HCT116 (cell line): Measurements from ENCODE around the gene DNAH10. TPM values are rescaled to one million over a fixed set of nuclear protein-coding genes. Genes with fewer than 3 reads are reported as not detected.

ENCODE experiments used
- ATAC-seq: fragments of 200-7000 bp; cut with Tn5 transposase; 2 replicates; pipeline ENCODE4 v1.9.1; 2020; ENCODE audit warnings: mild to moderate bottlenecking, moderate library complexity
- BruUV-seq: library from RNA; stranded (reverse); fragments of 400-500 nt; replicated peaks from 2 replicates; lab custom pipeline; 2021; lab: Mats Ljungman, UMichigan
- CTCF ChIA-PET: fragments of 300-600 bp; sonication (Branson Sonifier 250); formaldehyde crosslinking; loops from one replicate; lab custom pipeline; 2021; ENCODE audit warnings: antibody characterized with exemption; lab: Charles Lee
- POLR2A ChIA-PET: fragments of 300-600, 350-600 bp; sonication (Branson Sonifier 250); formaldehyde crosslinking; loops from one replicate; lab custom pipeline; 2021; ENCODE audit warnings: antibody characterized with exemption; lab: Charles Lee
- RAD21 ChIA-PET, 2 experiments: fragments of 300-600 bp; sonication (Branson Sonifier 250); formaldehyde crosslinking; loops; one replicate each; lab custom pipeline; 2023; ENCODE audit warnings: low total read pairs in 2 of 2; ENCODE audit not compliant: uncharacterized antibody in 2 of 2, unreplicated experiment in 2 of 2, low non-redundant PET in 1 of 2; lab: Charles Lee
- DNase-seq: peaks from one replicate; pipeline ENCODE4 v3.0.0-alpha.2; 2010; ENCODE audit warnings: low read depth, low spot score
- H2AFZ ChIP-seq: fragments of 200-600 bp; shearing (Covaris generic), sonication (generic); 2 replicates; pipeline ENCODE4 v1.6.1; 2017; ENCODE audit warnings: low read depth, mixed run types, mixed read lengths, antibody characterized with exemption, low read length; ENCODE audit not compliant: poor library complexity, severe bottlenecking
- H3K27ac ChIP-seq: 2 replicates; pipeline ENCODE4 v1.5.1; 2012; ENCODE audit warnings: low read depth, low read length
- H3K27me3 ChIP-seq: fragments of 200-600 bp; sonication (generic); 2 replicates; pipeline ENCODE4 v1.6.1; 2016; ENCODE audit warnings: mixed run types, low read length, mixed read lengths; ENCODE audit not compliant: insufficient read depth
- H3K36me3 ChIP-seq, 2 experiments: fragments of 200-500 bp in 1 of 2; fragments of 200-600 bp in 1 of 2; sonication (Bioruptor generic) in 1 of 2; sonication (generic) in 1 of 2; 2 replicates each; pipeline versions ENCODE4 v1.5.1 to v1.6.1; 2014 to 2016; ENCODE audit warnings: low read length in 2 of 2, inconsistent platforms in 1 of 2, mixed read lengths in 1 of 2, mixed run types in 1 of 2; ENCODE audit not compliant: insufficient read depth in 2 of 2, control insufficient read depth in 1 of 2
- H3K4me1 ChIP-seq, 2 experiments: fragments of 200-600 bp in 1 of 2; sonication (generic) in 1 of 2; 2 replicates each; pipeline versions ENCODE4 v1.5.1 to v1.6.1; 2012 to 2017; ENCODE audit warnings: low read length in 2 of 2, inconsistent platforms in 1 of 2, mild to moderate bottlenecking in 1 of 2, mixed read lengths in 1 of 2, mixed run types in 1 of 2, moderate library complexity in 1 of 2; ENCODE audit not compliant: insufficient read depth in 2 of 2, control insufficient read depth in 1 of 2
- H3K4me2 ChIP-seq: fragments of 200-600 bp; sonication (generic); 2 replicates; pipeline ENCODE4 v1.6.1; 2017; ENCODE audit warnings: mixed run types, low read length, mixed read lengths
- H3K4me3 ChIP-seq, 2 experiments: fragments of 200-600 bp in 1 of 2; sonication (generic) in 1 of 2; replicated peaks in 1 of 2; 2 replicates each; pipeline ENCODE4 v1.5.1; 2011 to 2016; ENCODE audit warnings: low read length in 2 of 2, control low read depth in 1 of 2, low read depth in 1 of 2, mild to moderate bottlenecking in 1 of 2, mixed read lengths in 1 of 2, mixed run types in 1 of 2
- H3K79me2 ChIP-seq: fragments of 200-600 bp; sonication (generic); 2 replicates; pipeline ENCODE4 v1.6.1; 2017; ENCODE audit warnings: mild to moderate bottlenecking, mixed run types, low read length, moderate library complexity, mixed read lengths; ENCODE audit not compliant: insufficient read depth
- H3K9ac ChIP-seq: fragments of 200-600 bp; sonication (generic); 2 replicates; pipeline ENCODE4 v1.6.1; 2016; ENCODE audit warnings: low read length, mixed read lengths
- H3K9me2 ChIP-seq: fragments of 200-600 bp; sonication (generic), shearing (Covaris generic); 2 replicates; pipeline ENCODE4 v1.6.1; 2017; ENCODE audit warnings: mixed run types, mild to moderate bottlenecking, moderate library complexity; ENCODE audit not compliant: insufficient read depth
- H3K9me3 ChIP-seq, 2 experiments: fragments of 200-500 bp in 1 of 2; fragments of 200-600 bp in 1 of 2; sonication (Bioruptor generic) in 1 of 2; sonication (generic) in 1 of 2; 2 replicates each; pipeline ENCODE4 v1.6.1; 2014 to 2017; ENCODE audit warnings: low read length in 2 of 2, mixed read lengths in 2 of 2, inconsistent platforms in 1 of 2, low read depth in 1 of 2, mild to moderate bottlenecking in 1 of 2, mixed run types in 1 of 2, moderate library complexity in 1 of 2; ENCODE audit not compliant: control insufficient read depth in 1 of 2, insufficient read depth in 1 of 2
- H4K20me1 ChIP-seq: fragments of 200-600 bp; sonication (generic), shearing (Covaris generic); 2 replicates; pipeline ENCODE4 v1.6.1; 2017; ENCODE audit warnings: mixed run types, mild to moderate bottlenecking, moderate library complexity; ENCODE audit not compliant: insufficient read depth
- ELF1 ChIP-seq: IDR thresholded peaks from 2 replicates; pipeline ENCODE4 v1.6.1; 2012; ENCODE audit warnings: low read depth, borderline replicate concordance
- EZH2phosphoT487 ChIP-seq: fragments of 200-600 bp; IDR thresholded peaks from 2 replicates; pipeline ENCODE4 v1.6.1; 2018; ENCODE audit warnings: antibody characterized with exemption, borderline replicate concordance
- JUND ChIP-seq: IDR thresholded peaks from 2 replicates; pipeline ENCODE4 v1.6.1; 2012
- POLR2AphosphoS5 ChIP-seq: IDR thresholded peaks from 2 replicates; pipeline ENCODE4 v1.6.1; 2011; ENCODE audit warnings: mild to moderate bottlenecking, low read depth, low read length, moderate library complexity
- RAD21 ChIP-seq: IDR thresholded peaks from 2 replicates; pipeline ENCODE4 v1.6.1; 2012; ENCODE audit warnings: low read depth, mild to moderate bottlenecking
- REST ChIP-seq: IDR thresholded peaks from 2 replicates; pipeline ENCODE4 v1.6.1; 2012; ENCODE audit warnings: low read depth
- SRF ChIP-seq: IDR thresholded peaks from 2 replicates; pipeline ENCODE4 v1.6.1; 2012; ENCODE audit warnings: low read depth
- TCF7L2 ChIP-seq: IDR thresholded peaks from 2 replicates; pipeline ENCODE4 v1.7.0; 2011; ENCODE audit warnings: borderline replicate concordance, inconsistent platforms; ENCODE audit not compliant: insufficient read depth, insufficient read length; ENCODE audit errors: extremely low read depth
- YY1 ChIP-seq: IDR thresholded peaks from 2 replicates; pipeline ENCODE4 v1.6.1; 2011; ENCODE audit warnings: low read length, low read depth, moderate library complexity, mild to moderate bottlenecking; ENCODE audit not compliant: insufficient replicate concordance; ENCODE audit errors: extremely low read depth
- ZBTB33 ChIP-seq: IDR thresholded peaks from 2 replicates; pipeline ENCODE4 v1.6.1; 2011; ENCODE audit warnings: mild to moderate bottlenecking, low read length, moderate library complexity; ENCODE audit not compliant: insufficient replicate concordance; ENCODE audit errors: extremely low read depth
- ZNF274 ChIP-seq: fragments of 200-500 bp; sonication (Bioruptor generic); IDR thresholded peaks from 2 replicates; pipeline ENCODE4 v1.6.1; 2014; ENCODE audit warnings: mild to moderate bottlenecking, low read depth, low read length, inconsistent platforms
- intact Hi-C: fragments of 100-400 bp; cut with micrococcal nuclease; formaldehyde crosslinking; loops from 2 replicates; pipeline ENCODE4 v1.10.0; 2022
- total RNA-seq: library from RNA; stranded (reverse); gene quantifications from one replicate; pipeline ENCODE4 v1.2.1, GENCODE V29; 2021; ENCODE audit not compliant: unreplicated experiment

Gene DNAH10
- total RNA-seq, 1 experiment from 2014 or later = 1.3 TPM

- H4K20me1 ChIP-seq = no peaks in the 10 kb centered on the region
- no peaks in the 10 kb centered on the region for H3K9me2 ChIP-seq
- H3K27ac ChIP-seq = no peak overlapping the region
- ChIA-PET CTCF (no interaction called here), POLR2A (no interaction called here), RAD21 (no interaction called here)
- no peak overlapping the region for H3K9ac ChIP-seq
- no peaks in the 10 kb centered on the region for H3K27me3 ChIP-seq
- BruUV-seq = no TSS peak
- no peaks in the 10 kb centered on the region for H3K4me1 ChIP-seq
- H3K36me3 ChIP-seq = peaks cover 14 to 18% of the 10 kb centered on the region in 2 experiments
- intact Hi-C loops = no loop called here
- no peak for TF ChIP-seq TCF7L2
- TF ChIP-seq EZH2phosphoT487 = no peak
- TF ChIP-seq ZNF274 = no peak
- TF ChIP-seq POLR2AphosphoS5 = no peak
- TF ChIP-seq ZBTB33 = no peak
- TF ChIP-seq JUND = no peak
- no peak for TF ChIP-seq YY1
- TF ChIP-seq RAD21 = no peak
- no peak for TF ChIP-seq ELF1
- no peak for TF ChIP-seq SRF
- TF ChIP-seq REST = no peak
- ATAC-seq = no peak
- no peak overlapping the region for H2AFZ ChIP-seq
- no peaks in the 10 kb centered on the region for H3K79me2 ChIP-seq
- H3K9me3 ChIP-seq = no peaks in the 10 kb centered on the region
- no peak for DNase-seq
- no peak overlapping the region for H3K4me3 ChIP-seq
- H3K4me2 ChIP-seq = no peak overlapping the region
Measured at GRCh38 chr12:123732251-123732650, 29.9 kb upstream of the DNAH10 start.
